ENCODE results near the gene PPP1R12B. TPM values are rescaled to one million over a fixed set of nuclear protein-coding genes. Genes with fewer than 3 reads are reported as not detected.

Gene PPP1R12B
- total RNA-seq, 1 donor from 2014 or later: 49.1 TPM

Other genes with a start within 250 kb of the PPP1R12B start
- 0.06 TPM for gene GPR37L1, start 225.8 kb upstream of the PPP1R12B start, total RNA-seq
- 106 TPM for gene ARL8A, start 204.0 kb upstream of the PPP1R12B start, total RNA-seq
- 7.3 TPM for gene PTPN7, start 188.1 kb upstream of the PPP1R12B start, total RNA-seq
- 1.8 TPM for gene LGR6, start 154.9 kb upstream of the PPP1R12B start, total RNA-seq
- 2.5 TPM for gene UBE2T, start 6.8 kb upstream of the PPP1R12B start, total RNA-seq

Measured in upper lobe of right lung (tissue), 1 donor.